Effector CD8-positive, alpha-beta T cell (primary cell): ENCODE data around the gene FNIP2.
"Not testable (repeated sequence)": the region's sequence is repeated elsewhere in the genome, so short reads cannot be mapped to it uniquely, and the experiment has no call there.

Source experiments
- DNase-seq: peaks from one replicate; lab custom pipeline; 2025; lab: John Stamatoyannopoulos, UW

FNIP2 gene

DNA sequence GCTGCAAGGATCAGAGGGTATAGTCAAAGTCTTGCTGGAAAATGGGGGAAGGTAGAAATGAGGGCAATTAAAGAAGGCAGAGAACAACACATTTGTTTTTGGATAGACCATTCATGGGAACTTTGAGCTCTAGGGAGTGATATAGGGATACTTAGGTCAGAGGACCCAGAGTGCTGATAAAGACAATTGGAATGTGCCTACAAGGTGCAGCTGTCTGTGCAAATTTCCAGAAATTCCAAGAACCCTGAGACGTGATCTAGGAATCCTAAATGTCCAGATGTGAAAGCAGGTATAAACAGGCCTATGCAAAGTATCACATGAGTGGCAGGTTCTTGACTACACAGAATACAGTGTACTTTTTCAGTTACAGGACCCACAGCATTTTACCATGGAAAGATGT, 24.2 kb downstream of the FNIP2 start:
- no peak for DNase-seq

DNA sequence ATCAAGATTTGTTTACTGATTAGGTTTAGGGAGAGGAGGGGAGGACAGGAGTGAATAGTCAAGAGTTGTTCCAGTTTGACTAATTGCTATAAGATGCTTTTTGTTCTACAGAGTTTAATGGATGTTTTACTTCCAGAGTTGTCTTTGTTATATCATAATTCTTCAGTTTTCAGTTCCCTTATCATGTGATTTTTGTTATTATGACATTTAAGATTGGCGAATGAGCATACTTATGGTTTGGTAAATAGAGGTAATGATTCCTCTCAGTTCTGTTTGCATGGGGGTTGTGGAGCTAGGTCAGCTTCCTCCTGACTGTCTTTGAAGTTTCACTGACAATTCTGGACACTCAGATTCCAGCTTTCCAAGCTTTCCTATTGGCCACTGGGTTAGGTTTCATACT, 24.6 kb downstream of the FNIP2 start:
- DNase-seq = not testable (repeated sequence)

DNA sequence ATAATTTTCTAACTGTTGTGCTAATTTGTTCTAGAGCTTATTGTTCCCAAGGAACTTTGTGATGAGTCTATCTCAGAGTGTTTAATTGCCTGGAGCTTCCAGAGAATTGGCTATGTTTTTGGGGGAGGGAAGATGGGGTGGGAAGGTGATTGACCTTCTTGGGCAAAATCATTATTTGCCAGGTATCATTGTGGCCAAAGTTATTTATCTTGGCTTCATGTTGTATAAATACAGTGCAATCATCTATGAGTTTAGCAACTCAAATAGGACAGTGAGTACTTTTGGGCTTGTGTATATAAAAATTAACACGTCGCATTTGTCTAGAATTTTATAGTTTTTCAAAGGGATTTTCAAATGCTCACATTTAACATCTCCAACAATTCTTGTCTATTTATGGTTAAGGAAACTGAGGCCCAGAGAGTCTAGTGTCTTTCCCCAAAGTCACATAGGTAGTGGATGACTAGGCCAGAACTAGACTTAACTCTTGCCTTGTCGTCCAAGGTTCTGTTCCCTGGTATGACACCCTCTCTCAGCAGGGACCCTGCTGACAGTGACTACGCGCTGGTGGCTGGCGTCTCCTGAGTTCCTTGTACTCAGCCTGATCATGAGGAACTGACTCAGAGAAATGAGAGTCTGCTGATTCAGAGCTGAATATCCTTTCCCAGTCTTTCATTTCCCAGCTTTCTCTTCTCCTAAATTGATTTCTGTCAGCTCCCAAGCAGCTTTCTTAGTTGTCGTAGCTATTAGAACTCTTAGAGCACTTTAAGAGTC, 27.7 kb downstream of the FNIP2 start:
- DNase-seq = no peak

DNA sequence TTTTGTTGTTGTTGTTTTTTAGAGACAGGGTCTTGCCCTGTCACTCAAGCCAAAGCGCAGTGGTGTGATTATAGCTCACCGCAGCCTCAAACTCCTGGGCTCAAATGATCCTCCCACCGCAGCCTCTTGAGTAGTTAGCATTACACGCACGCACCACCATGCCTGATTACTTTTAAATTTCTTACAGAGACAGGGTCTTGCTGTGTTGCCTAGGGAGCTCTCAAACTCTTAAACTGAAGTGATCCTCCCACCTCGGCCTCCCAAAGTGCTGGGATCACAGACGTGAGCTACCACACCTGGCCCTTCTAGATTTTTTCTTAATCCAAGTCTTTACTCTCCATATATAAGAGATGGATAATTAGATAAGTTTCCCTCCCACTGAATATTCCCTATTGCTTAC, 29.2 kb downstream of the FNIP2 start:
- no peak for DNase-seq

DNA sequence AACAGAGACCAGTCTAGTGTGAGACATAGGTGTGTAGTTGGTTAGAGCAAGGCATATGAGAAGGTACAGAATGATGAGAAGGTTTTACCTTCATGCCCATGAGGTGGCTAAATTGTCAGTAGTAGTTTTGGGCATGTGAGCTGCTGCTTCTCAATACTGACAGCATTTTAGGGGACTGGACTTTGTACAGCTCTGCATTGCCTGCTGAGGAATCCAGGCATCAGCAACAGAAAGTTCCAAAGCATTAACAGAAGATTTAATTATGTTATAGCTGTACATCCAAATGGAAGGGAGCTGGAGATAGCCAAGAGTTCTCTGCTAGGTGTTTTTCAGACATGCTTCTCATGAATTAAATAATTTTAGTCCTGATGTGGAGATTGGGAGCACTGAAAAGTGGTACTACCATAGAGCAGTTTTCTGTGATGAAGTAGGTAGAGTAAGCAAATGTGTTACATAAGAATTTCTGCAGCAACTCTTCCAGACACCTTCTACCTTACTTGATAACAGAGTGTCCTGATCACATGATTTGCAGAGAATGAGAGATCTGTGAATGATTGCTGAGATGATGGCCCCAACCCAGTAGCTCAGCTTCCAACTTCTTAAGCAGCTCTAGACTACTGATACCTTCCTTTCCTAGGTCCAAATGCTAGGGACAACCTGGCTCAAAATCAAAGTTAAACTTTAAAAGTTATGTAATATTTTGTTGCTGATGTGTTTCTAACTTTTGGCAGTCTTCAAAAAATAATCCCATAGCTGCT, 30.4 kb downstream of the FNIP2 start:
- no peak for DNase-seq

DNA sequence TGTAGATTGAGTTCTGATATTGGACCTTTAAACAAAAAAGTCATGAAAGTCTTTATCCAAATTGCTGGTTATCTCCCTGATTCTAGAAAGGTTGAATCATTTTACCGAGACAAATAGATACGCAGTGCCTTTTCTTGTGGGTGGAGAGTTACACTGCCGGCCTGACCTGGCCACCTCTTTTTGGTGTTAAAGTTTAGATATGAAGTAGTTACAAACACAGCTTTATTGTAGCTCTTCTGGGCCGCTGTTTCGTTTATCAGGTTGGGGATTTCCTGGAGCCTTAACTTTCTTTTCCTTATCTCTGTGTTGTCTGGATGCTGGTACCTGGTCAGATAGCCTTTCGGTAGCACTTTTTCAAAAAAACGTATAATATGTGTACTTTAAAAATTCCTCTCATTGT, 31.0 kb downstream of the FNIP2 start:
- DNase-seq = no peak

DNA sequence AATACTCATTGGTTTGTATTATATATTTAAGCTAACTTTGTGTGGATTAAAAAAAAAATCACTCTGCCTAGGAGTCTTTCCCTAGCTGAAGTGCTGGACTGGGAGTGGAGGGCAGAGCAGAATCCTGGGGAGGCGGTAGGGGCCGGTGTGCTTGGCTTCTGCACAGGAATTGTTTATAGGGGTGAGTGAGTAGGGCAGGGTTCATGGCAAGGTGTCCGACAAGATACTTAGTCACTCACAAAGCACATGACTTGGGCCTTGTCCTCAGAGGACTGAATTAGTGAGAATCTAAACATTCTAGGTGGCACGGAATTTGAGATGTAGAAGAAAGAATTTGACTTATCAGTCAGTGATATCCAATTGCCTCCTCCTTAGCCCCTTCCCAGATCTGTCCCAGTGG, 32.2 kb downstream of the FNIP2 start:
- DNase-seq = no peak

DNA sequence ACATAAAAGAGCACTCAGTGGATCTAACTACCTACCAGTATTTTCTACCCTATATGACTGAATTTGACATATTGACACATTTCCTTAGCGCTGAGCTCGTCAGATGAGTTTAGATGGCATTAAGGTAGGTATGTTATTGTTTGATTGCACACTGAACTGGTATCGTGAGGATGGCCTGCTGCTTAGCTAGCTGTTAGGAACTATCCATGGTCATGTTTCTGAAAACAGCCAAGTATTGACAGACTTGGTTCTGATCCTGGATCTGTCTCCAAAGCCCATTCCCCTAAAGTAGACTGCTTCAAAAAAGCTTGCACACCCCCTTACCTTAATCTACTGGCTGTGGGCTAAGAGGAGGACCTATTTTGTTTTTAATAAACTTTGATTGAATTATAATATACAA, 32.9 kb downstream of the FNIP2 start:
- DNase-seq = no peak

DNA sequence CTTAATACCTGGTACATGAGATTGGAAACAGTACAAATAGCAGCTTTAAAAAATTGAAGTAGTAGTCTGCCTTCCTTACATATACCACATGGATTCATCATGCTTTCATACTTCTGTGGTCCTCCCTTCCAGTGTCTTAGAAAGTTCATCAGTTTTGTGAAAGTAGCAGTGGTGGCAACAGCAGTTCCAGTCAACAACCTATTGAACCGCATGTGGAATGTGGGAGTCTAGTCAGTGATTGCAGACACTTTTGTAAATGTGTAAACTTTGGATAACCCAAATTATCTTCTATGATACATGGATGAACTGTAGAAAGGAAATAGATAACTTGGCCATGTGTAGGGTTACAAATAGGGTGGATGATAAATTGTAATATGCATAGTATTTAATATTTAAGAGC, 34.1 kb downstream of the FNIP2 start:
- DNase-seq = no peak

DNA sequence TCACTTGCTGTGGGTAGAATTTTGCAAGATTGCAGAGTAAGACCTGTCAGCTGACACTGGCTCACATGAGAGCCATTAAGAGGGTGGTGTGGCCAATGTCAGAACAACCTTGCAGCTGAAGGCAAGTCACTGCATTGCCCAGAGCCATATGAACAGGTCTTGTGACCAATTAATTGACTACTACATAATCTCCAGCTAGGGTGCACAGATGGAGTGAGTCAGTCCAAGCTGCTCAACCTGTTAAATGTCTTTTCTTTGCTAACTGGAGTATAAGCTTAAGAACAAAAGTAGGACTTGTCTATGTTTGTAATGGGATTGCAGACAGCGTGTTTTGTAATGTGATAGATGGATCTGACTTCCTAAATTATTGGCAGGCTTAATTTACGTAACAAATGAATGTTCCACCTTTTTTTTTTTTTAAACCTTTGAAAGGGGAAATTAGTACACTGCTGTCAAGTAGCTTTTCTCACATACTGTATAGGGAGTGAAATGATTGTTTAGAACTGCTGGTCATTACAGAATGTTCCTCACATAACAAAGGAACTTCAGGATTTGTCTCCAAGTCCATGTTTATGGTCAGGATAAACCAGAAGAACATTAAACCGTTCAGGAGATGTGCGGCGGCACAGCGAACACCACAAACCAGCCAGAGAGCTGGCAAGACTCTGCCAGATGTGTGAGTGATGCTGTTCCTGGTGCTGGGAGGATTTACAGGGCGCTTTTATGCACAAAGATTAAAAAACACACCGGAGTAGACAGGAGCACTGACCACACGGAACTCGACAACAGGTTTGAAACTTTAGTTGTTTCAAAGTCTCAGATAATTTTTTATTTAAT, 37.0 kb downstream of the FNIP2 start:
- DNase-seq = no peak

DNA sequence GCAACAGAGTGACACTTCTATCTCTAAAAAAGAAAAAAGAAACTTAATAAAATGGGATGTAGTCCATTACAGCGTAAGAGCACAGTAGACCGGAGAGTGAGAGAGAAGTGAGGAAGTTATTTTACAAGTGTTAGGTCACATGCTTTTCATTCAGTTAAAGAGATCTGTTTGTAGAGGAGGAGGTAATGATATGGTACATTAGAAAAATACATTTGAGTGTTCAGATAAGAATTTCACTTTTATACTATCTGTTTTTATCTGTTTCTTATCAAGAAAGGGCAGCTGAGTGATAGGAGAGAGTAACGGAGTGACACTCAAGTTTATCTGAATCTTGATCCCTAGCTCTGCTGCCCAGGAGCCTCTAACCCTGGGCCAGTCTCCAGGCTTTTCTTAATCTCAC, 38.9 kb downstream of the FNIP2 start:
- no peak for DNase-seq

DNA sequence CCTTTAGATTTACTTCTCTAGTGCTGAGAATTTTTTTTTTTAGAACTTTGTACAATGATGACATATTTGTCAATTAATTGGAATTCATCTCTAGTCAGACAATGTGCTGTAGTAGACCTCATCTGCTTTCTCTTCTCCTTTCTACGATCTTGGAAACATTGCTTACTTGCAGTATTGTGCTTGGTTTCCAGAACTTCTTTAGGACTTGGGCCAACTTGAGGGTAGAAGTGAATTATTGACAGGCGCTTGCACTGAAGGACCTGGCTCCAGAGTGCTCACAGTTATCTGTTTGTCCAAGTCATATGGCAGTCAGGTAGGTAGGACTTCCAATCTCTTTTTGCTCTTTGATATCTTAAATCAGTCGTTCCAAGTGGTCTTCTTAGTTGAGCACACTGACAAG, 39.6 kb downstream of the FNIP2 start:
- DNase-seq = no peak

DNA sequence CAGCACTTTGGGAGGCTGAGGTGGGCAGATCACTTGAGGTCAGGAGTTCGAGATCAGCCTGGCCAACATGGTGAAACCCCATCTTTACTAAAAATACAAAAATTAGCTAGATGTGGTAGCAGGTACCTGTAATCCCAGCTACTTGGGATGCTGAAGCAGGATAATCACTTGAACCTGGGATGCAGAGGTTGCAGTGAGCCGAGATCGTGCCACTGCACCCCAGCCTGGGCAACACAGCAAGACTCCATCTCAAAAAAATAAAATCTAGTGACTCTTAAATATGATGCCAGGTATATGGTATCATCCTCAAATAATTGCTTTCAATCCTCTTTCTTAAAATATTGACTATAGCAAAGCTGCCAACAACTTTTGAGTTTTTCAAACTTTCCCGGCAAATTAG, 40.4 kb downstream of the FNIP2 start:
- DNase-seq = not testable (repeated sequence)

DNA sequence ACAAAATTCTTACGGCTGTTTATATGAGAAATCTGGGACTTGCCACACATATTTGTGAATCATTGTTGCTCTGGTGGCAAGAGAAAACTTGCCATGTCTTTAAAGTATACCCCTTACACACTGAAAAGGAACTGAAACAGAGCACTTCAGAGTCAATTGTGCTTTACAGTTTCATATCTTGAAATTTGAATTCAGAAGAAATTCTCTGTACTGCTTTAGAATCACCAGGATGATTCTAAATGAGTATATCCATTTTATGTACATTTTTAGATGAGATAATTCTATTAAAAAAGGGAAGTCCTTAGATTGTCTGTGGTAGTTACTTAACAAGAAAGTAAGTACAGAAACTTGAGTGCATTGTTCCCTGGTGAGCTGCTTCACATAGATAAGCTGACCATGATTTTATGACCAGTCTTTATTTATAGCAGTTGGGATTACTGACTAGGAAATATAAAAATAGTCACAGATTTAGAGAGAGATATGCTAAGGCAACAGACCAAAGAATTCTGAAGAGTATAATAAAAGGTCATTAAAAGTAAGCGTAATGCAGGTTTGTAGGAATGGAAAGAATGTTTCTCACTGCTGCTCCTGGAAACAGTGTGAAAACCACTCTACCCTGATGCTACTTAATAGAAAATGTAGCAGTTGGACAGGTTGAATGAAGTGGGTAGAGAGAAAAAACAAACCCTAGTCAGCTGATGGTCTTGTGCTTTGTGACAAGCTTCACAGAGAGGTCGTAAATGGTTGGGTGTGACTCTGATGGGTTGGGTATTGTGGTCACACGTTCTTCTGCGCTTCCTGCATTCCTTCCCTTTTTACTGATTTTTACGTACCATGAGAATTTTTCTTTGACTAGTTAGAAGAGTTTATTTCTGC, 41.0 kb downstream of the FNIP2 start:
- DNase-seq = no peak

DNA sequence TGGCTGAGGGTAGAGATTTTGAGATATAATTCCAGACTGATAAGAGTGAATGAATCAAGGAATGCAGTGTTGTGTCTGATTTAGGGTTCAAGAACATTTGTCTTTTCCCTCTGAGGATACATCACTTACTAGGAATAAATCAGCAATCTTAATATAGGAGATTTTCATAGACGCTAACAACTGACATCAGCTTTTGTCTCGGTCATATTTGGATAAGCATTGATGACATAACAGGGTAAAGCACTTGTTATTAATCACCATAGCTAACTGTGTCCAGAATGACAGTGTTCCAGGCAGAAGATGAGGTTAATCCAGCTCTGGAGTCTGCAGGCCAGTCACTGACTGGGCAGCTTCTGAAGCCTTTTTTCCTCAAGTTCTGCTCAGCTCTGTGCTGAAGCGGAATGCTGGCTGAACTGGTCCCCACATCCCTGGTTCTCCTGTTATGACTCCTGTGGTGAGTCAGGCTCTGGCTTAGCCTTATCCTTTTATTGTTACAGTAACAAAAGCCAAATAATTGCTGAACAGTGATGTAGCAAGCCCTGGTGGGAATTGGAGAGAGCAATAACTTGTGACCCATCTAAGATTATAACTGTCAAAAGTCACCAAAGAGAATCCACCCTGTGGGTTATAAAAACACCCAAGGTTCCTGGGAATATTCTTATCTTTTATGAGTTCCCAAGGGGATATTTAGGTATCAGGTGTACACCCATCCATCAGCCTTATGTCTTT, 41.8 kb downstream of the FNIP2 start:
- DNase-seq = no peak

DNA sequence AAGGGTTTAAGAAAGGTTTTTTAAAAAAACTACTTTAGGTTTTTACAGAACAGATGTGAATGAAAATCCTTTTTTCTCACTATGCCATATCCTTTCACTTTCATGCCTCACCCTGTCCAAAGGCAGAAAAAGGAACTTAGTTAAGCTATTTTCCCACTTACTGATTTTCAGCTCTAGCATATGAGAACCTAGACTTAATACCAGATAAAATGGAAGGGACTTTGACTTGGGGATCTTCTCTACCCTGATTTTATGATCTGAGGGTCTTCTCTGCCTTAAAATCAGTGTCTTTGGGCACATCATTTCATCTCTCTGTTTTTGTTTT, 42.4 kb downstream of the FNIP2 start:
- no peak for DNase-seq

DNA sequence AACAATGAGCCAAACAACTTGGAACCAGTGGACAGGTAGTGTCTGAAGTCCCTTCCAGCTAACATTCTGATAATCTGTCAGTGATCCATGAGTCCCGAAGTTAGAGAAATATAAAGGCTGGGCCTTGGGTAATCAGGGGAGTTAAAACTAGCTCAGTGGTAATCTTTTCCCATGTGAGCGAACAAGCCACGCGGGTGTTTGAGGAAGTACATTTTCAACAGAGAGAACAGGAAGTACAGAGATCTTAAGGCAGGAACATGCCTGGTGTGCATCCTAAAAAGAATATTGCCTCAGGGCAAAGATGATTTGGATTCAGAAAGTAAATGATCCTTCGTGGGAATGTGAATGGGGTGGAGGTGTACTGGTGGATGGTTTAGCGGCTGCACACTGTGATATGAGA, 42.9 kb downstream of the FNIP2 start:
- DNase-seq = no peak

DNA sequence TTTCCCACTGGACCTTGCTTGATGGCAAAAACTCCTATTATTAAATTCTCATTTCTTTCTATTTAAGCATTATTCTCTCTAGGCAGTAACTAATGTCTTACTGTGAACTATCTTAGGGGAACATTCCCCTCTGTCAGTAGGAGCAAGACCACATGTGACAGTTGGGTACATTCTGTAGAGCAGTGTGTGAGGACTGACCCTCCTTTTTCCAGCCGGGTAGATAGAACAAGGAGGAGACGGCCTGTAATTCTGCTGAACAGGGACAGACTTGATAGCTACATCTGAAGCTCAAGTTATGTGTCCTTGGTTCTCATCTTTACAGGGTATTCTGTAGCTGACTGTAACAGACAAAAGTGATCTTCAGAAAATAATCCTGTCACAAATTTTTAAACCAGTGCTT, 43.3 kb downstream of the FNIP2 start:
- DNase-seq = no peak

DNA sequence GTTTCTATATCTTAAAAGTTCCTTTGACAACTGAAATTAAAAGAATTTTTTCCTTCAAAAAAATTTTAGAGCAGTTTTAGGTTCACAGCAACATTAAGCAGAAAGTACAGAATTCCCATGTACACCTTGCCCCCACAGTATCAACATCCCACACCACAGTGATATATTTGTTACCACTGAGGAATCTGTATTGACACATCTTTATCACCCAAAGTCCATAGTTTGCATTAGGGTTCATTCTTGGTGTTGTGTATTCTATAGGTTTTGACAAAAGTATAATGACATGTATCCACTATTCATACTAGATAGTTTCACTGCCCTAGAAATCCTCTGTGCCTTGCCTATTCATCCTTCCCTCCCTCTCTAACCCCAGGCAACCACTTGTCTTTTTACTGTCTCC, 43.7 kb downstream of the FNIP2 start:
- no peak for DNase-seq

DNA sequence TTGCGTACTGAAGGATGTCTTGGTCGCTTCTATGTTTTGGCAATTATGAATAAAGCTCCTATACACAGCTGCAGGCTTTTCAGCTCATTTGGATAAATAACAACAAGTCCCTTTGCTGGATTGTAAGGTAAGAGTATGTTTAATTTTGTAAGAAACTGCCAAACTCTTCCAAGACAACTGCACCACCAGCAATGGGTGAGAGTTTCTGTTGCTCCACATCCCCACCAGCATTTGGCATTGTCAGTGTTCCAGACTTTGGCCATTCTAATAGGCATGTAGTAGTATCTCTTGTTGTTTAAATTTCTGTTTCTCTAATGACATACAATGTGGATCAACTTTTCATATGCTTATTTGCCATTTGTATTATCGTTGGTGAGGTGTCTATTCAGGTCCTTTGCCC, 44.3 kb downstream of the FNIP2 start:
- DNase-seq = no peak

DNA sequence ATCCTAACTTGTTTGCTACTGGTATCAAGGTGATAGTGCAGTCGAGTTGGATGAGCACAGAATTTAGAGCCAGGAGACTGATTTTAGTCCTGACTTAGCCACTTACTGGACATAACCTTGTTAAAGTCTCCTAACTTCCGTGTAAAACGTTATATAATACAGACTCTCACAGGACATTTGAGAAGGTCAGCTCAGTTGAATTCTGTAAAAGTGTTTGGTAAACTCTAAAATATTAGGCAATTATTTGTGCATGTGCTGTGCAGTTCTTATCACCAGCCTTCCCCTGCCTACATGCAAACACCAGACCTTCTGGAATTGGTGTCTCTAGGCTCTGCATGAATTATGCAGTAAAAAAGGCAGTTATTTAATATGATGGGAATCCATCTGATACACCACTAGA, 45.4 kb downstream of the FNIP2 start:
- DNase-seq = no peak
